ENCODE results near the gene APCS.

The APCS gene

GRCh38 chr1:159612211-159612885, 24.7 kb downstream of the APCS start:
- H3K27me3 ChIP-seq (ENCODE audit: insufficient read depth, low read length, poor library complexity) = no peaks in the 10 kb centered on the region
- H3K4ac ChIP-seq (ENCODE audit: low read depth, low read length) = no peak overlapping the region
- H4K5ac ChIP-seq (ENCODE audit: low read length) = no peak overlapping the region
- no peak overlapping the region for H3K27ac ChIP-seq (ENCODE audit: low read depth, low read length)
- DNase-seq = no peak
- no peak overlapping the region for H3K23ac ChIP-seq (ENCODE audit: low read length)
- H2BK120ac ChIP-seq (ENCODE audit: low read depth, low read length) = no peak overlapping the region
- whole genome bisulfite sequencing (ENCODE audit: extremely low coverage, insufficient coverage, low lambda C conversion rate) = no CpG with 5 or more reads among the region's 8 CpGs
- H3K56ac ChIP-seq (ENCODE audit: low read length) = no peak overlapping the region
- no peak overlapping the region for H2AK5ac ChIP-seq (ENCODE audit: low read length)
- H3K4me2 ChIP-seq (ENCODE audit: low read length) = no peak overlapping the region
- no peak overlapping the region for H3K4me3 ChIP-seq (ENCODE audit: low read length)
- H2BK5ac ChIP-seq (ENCODE audit: low read length) = no peak overlapping the region
- H3K18ac ChIP-seq (ENCODE audit: low read length) = no peak overlapping the region
- H3K79me2 ChIP-seq (ENCODE audit: control insufficient read depth, insufficient read depth, low read length) = no peaks in the 10 kb centered on the region
- H3K36me3 ChIP-seq (ENCODE audit: control insufficient read depth, insufficient read depth, low read length) = no peaks in the 10 kb centered on the region
- no peak overlapping the region for H3K9ac ChIP-seq (ENCODE audit: low read length)
- no peak overlapping the region for H2BK15ac ChIP-seq (replicated peaks; ENCODE audit: low read depth)
- no peaks in the 10 kb centered on the region for H3K4me1 ChIP-seq (ENCODE audit: control insufficient read depth, low read depth, low read length)
- H4K8ac ChIP-seq (ENCODE audit: low read depth, low read length) = no peak overlapping the region
- H3K79me1 ChIP-seq (ENCODE audit: low read length) = no peaks in the 10 kb centered on the region

- H3K36me3 ChIP-seq (ENCODE audit: control insufficient read depth, insufficient read depth, low read length) = no peaks in the 10 kb centered on the region
- no peak overlapping the region for H3K56ac ChIP-seq (ENCODE audit: low read length)
- no peak overlapping the region for H4K8ac ChIP-seq (ENCODE audit: low read depth, low read length)
- H3K23ac ChIP-seq (ENCODE audit: low read length) = no peak overlapping the region
- H3K4me1 ChIP-seq (ENCODE audit: control insufficient read depth, low read depth, low read length) = no peaks in the 10 kb centered on the region
- H3K27ac ChIP-seq (ENCODE audit: low read depth, low read length) = no peak overlapping the region
- no peaks in the 10 kb centered on the region for H3K27me3 ChIP-seq (ENCODE audit: insufficient read depth, low read length, poor library complexity)
- H3K79me2 ChIP-seq (ENCODE audit: control insufficient read depth, insufficient read depth, low read length) = no peaks in the 10 kb centered on the region
- no peak for DNase-seq
- H2AK5ac ChIP-seq (ENCODE audit: low read length) = no peak overlapping the region
- H2BK120ac ChIP-seq (ENCODE audit: low read depth, low read length) = no peak overlapping the region
- no peak overlapping the region for H3K9ac ChIP-seq (ENCODE audit: low read length)
- H2BK15ac ChIP-seq (replicated peaks; ENCODE audit: low read depth) = no peak overlapping the region
- H3K4me3 ChIP-seq (ENCODE audit: low read length) = no peak overlapping the region
- H3K4ac ChIP-seq (ENCODE audit: low read depth, low read length) = no peak overlapping the region
- no peak overlapping the region for H4K5ac ChIP-seq (ENCODE audit: low read length)
- H3K79me1 ChIP-seq (ENCODE audit: low read length) = no peaks in the 10 kb centered on the region
- H2BK5ac ChIP-seq (ENCODE audit: low read length) = no peak overlapping the region
- H3K18ac ChIP-seq (ENCODE audit: low read length) = no peak overlapping the region
- H3K4me2 ChIP-seq (ENCODE audit: low read length) = no peak overlapping the region
Measured at GRCh38 chr1:159632922-159633321, 45.3 kb downstream of the APCS start.

Data from mesendoderm (in vitro differentiated cells).